Mesenteric fat pad (tissue), 1 donor: ENCODE data around the gene NAB1. TPM values are rescaled to one million over a fixed set of nuclear protein-coding genes. Genes with fewer than 3 reads are reported as not detected.
"Not testable (repeated sequence)": the region's sequence is repeated elsewhere in the genome, so short reads cannot be mapped to it uniquely, and the experiment has no call there.

Experiments used
- DNase-seq: peaks from one replicate; pipeline ENCODE4 v3.0.0-alpha.2; 2020; ENCODE audit warnings: low spot score
- total RNA-seq: library from RNA; stranded (reverse); fragmentation: NEBNext Ultra II Directional; extraction: Animal tissue kit (Norgen Biotek cat#: 25700); gene quantifications from one replicate; pipeline ENCODE4 v1.2.1, GENCODE V29; 2021
- donor health status: DM: yes; HTN: yes; CAD: no.

The NAB1 gene
- total RNA-seq, 1 donor from 2014 or later: 44.6 TPM

DNA sequence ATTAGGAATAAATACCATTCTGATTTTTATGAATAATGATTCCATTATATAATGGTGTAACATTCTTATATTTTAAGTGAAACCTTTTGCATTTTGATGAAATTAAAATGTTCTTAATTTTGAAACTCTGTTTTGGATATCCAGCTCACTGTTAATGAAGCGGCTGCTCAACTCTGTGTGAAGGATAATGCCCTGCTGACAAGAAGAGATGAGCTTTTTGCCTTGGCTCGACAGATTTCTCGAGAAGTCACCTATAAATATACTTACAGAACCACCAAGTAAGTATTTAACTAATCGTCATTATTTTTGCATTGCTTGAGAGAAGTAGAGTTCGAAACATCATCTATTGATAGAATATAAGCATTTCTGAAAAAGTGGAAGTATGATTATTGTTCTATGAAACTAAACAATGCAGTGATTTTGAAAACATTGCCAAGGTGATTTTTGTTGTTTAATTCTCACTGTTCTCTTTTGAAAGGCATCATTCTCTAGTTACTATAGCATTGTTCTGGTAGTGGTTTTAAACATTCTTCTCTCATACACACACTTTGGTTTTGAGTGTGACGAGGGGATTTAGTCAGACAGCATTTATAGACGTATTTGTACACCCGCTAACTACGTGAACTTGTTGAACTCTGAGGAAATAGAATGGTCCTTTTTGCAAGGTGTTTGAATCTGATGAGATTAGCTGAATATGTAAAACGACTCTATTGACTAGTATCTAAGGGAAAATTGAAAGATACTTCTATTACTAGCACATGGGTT lies 21.5 kb downstream of the NAB1 start:
- DNase-seq: no peak

DNA sequence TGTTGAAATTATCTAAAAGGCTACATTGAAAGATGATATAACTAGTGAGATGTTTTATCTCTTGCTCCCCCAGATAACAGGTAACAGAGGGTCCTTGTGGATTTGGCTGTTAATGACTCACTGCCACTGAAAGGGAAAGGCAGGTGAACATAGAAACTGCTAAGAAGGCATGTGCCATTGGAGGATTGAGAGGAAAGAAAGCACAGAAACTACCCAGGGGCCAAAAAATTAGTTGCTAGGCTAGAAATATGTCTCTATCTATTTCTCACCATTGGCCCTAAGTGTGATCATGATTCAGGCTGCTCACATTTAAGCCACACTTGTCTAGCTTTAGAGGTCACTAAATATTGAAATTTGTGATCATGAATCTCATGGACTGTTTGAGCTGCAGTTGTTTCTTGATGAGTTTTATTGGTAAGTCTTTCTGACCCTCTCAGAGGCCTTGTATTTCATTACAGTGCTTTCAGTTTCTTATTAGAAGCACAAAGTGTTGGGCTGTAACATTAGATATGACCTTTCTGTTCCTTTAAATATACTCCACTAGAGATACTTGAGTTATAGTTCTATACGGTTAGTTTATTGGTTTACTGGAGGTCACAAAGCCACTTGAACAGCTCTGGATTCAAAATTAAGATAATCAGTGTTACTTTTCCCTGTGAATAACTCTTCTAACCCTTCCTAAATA lies 26.2 kb downstream of the NAB1 start:
- no peak for DNase-seq

DNA sequence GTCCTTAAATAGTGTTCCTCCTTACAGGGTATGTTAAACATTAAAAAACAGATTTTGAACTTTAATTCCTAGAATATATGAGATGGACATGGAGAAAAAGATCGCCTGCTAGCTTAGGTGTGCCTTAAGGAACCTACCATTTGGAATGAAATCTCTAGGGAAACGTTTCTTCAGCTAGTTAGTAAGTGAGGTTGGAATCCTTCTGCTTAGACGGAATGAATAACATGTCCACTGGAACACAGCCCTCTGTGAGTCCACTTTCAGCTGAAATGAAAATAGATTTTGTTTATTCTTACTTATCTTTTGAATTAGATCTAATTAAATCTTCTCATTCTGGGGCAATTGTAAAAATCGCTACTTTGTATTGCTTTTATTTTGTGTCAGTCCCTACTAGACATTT lies 28.4 kb downstream of the NAB1 start:
- DNase-seq: no peak

- DNase-seq: no peak
These were observed 29.7 kb downstream of the NAB1 start for GRCh38 chr2:190678444-190679162.

- no peak for DNase-seq
These were observed 30.5 kb downstream of the NAB1 start for GRCh38 chr2:190679391-190679790.

DNA sequence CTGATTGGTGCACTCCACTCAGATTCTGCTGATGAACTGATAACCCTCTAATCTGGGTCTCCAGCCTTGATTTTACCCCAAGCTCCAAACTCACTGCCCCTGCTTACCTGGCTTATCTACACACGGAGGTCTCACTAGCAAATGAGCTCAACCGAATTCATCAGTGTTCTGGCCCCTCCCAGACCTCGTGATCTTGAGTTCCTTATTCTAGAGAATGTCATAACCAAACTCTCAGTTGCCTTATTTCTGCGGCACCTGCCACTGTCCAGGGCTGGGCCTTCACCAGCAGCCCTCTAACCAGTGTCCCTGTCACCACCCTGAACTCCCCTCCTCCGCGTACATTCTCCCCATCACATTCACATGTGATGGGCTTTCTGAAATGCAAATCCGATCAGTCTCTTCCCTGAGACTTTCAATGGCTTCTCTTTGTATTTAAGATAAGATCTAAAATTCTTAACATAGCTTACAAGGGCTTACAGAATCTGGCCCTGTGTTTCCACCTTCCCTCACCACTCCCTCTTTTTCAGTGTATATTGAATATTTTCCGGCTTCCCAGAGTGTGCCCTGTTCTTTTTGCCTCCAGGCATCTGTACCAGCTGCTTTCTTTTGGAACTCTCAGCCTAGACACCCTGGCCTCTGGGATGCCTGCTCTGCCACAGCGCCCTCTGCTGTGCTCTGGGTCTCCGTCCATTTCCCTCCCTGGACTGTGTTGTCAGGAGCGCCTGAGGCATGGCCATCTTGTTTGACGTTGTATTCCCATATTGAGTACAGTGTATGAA lies 31.1 kb downstream of the NAB1 start:
- DNase-seq: no peak

DNA sequence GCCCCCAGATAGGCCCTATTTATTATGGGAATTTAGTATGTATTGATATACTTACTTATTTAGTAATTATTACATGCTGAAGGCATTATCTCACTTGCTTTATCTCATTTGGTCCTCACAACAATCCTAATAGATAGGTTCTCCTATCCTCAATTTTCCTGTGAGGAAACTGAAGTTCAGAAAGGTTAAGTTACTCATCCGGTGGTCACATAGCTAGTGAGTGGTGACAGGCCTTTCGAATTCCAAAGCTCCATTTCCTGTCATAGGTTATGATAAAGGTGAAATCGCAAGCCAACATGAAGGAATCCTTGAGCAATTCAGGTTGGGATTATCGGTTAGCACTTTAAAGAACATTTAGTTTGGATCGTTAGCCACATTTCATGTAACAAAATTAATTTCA lies 33.3 kb downstream of the NAB1 start:
- DNase-seq: no peak

DNA sequence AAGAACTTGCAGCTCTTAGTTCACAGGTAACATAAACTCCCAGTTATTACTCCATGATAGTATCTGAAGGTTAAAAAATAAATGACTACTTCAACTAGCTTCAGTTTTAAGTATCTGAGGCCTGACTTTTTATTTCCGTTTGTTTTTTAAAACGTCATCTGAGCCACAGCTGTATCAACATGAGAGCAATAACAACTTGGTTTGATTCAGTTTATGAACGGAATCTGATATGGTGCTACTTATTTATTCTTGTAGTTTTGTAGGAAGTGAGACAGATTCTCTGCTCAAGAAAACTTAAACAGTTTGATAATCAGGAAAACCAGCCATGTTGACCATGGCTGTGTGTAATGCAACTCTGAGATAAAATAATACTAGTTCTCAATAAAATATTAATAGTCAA lies 34.9 kb downstream of the NAB1 start:
- no peak for DNase-seq

DNA sequence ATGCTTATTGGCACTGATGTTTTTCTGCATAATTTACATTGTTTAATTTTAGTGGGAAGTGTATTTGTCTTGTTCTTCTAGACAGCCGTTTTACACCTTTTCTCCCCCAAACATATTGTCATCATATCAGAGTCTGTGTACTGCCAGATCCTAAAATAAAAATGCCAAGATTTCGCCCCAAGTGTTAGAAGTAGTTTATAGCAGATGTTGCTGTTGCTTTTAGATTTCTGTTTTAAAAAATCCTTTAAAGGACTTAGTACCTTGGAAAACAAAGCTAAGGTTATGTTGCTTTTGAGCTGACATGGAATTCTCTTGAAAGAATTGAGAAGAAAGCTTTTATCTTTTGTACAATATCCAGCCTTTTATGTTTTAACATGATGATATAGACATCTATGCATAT lies 36.0 kb downstream of the NAB1 start:
- no peak for DNase-seq

DNA sequence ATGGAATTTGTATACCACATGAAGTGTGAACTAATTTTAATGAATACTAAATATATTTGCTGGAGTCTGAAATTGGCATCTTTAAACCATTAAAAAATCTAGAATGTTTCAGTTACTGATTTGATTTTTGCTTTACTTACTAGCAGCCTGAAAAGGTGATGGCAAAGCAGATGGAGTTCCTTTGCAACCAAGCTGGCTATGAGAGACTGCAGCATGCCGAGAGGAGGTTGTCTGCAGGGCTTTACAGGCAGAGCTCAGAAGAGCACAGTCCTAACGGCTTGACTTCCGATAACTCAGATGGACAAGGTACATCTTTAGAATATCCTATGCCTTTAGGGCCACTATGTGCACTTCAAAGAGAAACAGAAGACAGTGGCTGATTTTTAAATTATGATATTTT lies 36.5 kb downstream of the NAB1 start:
- no peak for DNase-seq

DNA sequence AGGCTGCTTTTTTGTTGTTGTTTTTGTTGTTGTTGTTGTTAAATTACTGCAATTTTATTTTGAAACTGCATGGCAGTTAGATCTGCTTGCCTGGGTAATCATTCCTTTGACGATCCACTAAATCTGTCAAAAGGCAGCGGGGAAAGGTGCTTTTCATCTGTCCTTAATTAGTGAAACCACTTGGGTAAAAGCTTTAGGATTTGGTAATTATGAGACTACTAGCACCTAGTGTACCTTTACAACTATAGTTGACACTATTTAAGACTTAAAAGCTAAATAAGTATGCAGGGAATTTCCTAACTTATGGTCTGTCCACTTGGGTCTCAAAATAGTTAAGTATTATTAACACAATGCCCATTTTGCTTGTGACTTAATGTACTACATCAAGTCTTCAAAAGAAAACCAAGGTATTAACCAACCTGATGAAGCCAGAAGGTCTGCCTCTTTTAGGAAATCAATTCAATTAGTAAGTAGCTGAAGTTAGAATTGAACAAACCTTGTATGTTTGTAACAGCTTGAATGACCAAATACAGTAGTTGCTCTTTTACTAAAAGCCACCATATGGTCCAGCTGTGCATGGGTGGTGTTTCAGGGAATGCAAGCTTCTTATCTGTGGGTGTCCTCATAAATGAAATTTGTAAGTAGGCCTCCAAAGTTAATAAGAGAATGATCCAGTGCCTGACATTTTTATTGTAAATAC lies 44.8 kb downstream of the NAB1 start:
- no peak for DNase-seq

- DNase-seq: no peak
These were observed 45.6 kb downstream of the NAB1 start for GRCh38 chr2:190694479-190694878.

- no peak for DNase-seq
These were observed 46.9 kb downstream of the NAB1 start for GRCh38 chr2:190695739-190696138.

GRCh38 chr2:190696792-190697398 lies 48.0 kb downstream of the NAB1 start:
- no peak for DNase-seq

- DNase-seq: no peak
These were observed 48.5 kb downstream of the NAB1 start for GRCh38 chr2:190697421-190697820.

DNA sequence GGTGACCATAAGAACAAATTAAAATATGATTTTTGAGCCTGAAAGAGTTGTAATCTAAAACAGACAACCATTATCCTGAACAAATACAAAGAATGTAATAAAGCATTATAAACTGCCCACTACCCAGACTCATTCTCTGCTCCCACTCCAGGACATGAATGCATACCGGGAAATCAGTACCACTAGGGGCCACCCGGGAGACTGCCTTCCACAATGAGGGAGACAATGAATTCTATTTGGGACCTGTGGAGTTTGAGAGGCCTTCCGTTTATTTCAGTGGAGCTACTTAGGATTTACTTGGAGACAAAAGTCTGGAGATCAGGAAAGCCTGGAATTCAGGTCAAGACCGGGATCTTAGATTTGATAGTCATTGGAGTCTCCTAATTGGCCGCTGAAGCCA lies 50.0 kb downstream of the NAB1 start:
- DNase-seq: no peak

- DNase-seq: no peak
These were observed 52.7 kb downstream of the NAB1 start for GRCh38 chr2:190701586-190701985.

DNA sequence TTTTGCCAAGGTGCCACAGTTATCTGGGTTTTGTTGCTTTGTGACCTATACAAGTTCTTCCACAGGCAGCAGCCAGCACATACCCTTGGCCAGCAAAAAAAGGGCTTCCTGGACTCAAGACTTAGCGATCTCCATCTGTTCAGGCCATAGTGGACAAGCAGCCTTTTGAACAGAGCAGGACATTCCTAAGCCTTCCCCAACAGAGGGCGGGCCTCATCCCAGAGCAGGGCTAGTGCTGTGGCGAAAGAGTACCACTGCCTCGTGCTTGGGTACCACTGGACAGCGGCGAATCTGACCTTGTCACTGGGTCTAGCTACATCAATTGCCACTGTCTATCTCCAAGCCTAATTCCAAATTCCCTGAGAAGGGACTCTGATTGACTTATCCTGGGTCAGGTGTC lies 56.4 kb downstream of the NAB1 start:
- no peak for DNase-seq

DNA sequence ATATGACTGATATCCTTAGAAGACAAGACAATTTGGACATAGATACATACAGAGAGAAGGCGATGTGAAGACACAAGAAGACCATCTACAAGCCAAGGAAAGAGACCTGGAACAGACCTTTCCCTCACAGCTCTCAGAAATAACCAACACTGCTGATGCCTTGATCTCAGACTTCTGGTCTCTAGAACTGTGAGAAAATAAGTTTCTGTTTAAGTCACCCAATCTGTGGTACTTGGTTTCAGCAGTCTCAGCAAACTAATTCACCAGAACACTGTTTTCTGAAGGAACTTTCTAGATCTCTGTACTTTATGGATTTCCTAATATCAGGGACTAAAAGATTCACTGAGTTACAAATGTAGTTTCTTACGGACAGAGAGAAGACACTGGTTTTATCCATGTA lies 58.8 kb downstream of the NAB1 start:
- DNase-seq: no peak

DNA sequence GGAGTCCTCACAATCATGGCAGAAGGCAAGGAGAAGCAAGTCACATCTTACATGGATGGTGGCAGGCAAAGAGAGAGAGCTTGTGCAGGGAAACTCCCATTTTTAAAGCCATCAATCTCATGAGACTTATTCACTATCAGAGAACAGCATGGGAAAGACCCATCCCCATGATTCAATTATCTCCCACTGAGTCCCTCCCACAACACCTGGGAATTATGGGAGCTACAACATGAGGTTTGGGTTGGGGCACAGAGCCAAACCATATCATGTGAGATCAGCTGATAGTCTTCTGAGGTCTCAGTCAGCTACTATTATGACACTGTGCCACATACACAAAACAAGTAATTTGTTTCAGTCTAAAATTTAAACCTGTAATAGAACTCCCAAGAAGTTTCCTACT lies 59.8 kb downstream of the NAB1 start:
- not testable (repeated sequence) for DNase-seq

- DNase-seq: no peak
These were observed 62.2 kb downstream of the NAB1 start for GRCh38 chr2:190711069-190711468.
